OCI-M2 (cell line): ENCODE results near the gene RAG1.
"Not testable (repeated sequence)": the region's sequence is repeated elsewhere in the genome, so short reads cannot be mapped to it uniquely, and the experiment has no call there.

Experiments used
- DNase-seq: peaks from one replicate; lab custom pipeline; 2025; ENCODE audit not compliant: unreplicated experiment; lab: John Stamatoyannopoulos, UW

Gene RAG1

GRCh38 chr11:36567694-36568093 is at the start of gene RAG1:
RAG1 (plus strand) TSS chr11:36568007; CDS start chr11:36573305, 5,298 bp downstream.
- no peak for DNase-seq

- DNase-seq = no peak
Measured at GRCh38 chr11:36530840-36531239, 37.0 kb upstream of the RAG1 start.

- no peak for DNase-seq
Measured at GRCh38 chr11:36532941-36533601, 34.7 kb upstream of the RAG1 start.

- no peak for DNase-seq
Measured at GRCh38 chr11:36534276-36534840, 33.4 kb upstream of the RAG1 start.

GRCh38 chr11:36540998-36541397 is 26.8 kb upstream of the RAG1 start:
- no peak for DNase-seq

GRCh38 chr11:36550385-36551115 is 17.3 kb upstream of the RAG1 start:
- DNase-seq = no peak

- not testable (repeated sequence) for DNase-seq
Measured at GRCh38 chr11:36557390-36557789, 10.4 kb upstream of the RAG1 start.

GRCh38 chr11:36557991-36558390 is 9.8 kb upstream of the RAG1 start:
- DNase-seq = no peak

- no peak for DNase-seq
Measured at GRCh38 chr11:36558571-36559413, 9.0 kb upstream of the RAG1 start.

GRCh38 chr11:36564376-36565030 is 3.3 kb upstream of the RAG1 start:
- DNase-seq = no peak

- DNase-seq = no peak
Measured at GRCh38 chr11:36565031-36565610, 2.7 kb upstream of the RAG1 start.

- no peak for DNase-seq
Measured at GRCh38 chr11:36566407-36567053, 1.3 kb upstream of the RAG1 start.

- DNase-seq = no peak
Measured at GRCh38 chr11:36569095-36569494, 1.3 kb downstream of the RAG1 start.

GRCh38 chr11:36574486-36574885 is 6.7 kb downstream of the RAG1 start:
- DNase-seq = no peak

- no peak for DNase-seq
Measured at GRCh38 chr11:36577373-36577772, 9.6 kb downstream of the RAG1 start.

GRCh38 chr11:36577859-36578258 is 10.1 kb downstream of the RAG1 start:
- no peak for DNase-seq

GRCh38 chr11:36578458-36578857 is 10.7 kb downstream of the RAG1 start:
- DNase-seq = no peak

- no peak for DNase-seq
Measured at GRCh38 chr11:36581536-36581935, 13.7 kb downstream of the RAG1 start.

- no peak for DNase-seq
Measured at GRCh38 chr11:36583667-36584066, 15.9 kb downstream of the RAG1 start.

- no peak for DNase-seq
Measured at GRCh38 chr11:36586543-36586942, 18.7 kb downstream of the RAG1 start.
